Urothelium cell line (cell line): Measurements from ENCODE around the gene C1orf53.
"Not testable (repeated sequence)": the region's sequence is repeated elsewhere in the genome, so short reads cannot be mapped to it uniquely, and the experiment has no call there.

Experiments
- DNase-seq: peaks from one replicate; pipeline ENCODE4 v3.0.0; 2011; ENCODE audit warnings: low spot score, mixed read lengths
- FAIRE-seq: peaks from 2 replicates; lab custom pipeline; 2011; peaks lifted over from hg19 to GRCh38; lab: Jason Lieb, UNC

C1orf53 gene

DNA sequence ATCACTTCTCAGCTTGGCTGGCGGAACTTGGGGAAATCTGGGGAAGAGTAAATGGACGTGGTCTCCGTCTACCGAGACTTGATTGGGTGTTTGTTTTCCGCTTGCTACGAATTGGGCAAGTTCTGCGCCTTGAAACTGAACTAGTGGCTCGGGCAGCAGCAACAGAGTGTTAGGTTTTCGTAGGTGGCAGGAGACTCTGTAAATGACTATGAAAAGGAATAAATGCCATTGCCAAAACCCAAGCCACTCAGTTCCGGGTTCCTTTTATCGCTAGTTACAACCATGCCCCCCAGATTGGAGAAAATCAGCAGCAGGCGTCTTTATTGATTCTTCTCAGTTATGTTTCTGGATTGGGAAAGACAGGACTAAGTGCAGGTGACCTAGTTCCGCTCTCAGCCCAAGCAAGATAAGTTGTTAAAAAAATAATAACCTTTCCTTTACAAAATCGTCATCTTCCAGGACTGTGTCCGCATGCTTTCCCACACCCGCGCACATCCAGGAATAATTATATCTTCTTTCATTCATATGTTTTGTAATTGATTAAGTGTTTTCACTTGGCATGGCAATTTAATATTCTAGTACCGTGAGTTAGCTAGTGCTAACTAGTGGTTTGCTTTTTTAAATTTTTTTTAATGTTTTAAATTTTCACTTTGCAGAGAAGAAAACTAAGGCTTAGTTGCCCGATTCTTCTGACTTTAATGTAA is 18.1 kb downstream of the C1orf53 start:
- FAIRE-seq = no peak

GRCh38 chr1:197921235-197922069 is 19.0 kb downstream of the C1orf53 start:
- FAIRE-seq (no peak), DNase-seq (no peak)

More for the DNA sequence above, 18.1 kb downstream of the C1orf53 start:
- no peak for DNase-seq

GRCh38 chr1:197922070-197922390 is 19.6 kb downstream of the C1orf53 start:
- no peak for DNase-seq
- no peak for FAIRE-seq

DNA sequence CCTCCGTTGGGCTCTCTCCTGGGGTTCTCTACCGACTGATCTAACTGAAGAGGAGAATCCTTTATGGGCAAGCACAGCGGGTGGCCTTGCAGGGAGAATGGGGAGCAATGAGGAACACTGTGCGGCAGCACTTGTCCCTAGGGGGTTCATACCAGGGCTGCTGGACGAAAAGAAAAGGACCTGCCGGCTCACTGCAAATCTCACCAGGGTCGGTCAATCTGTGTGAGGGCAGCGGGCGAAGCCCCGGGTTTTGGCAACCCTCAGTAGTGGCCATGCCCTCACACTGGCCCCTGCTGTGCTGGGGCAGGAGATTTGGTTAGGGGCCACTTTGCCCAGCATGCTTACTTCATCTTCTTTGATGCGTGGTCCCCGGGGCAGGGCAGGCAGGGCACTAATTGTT is 20.6 kb downstream of the C1orf53 start:
- DNase-seq (no peak), FAIRE-seq (no peak)

DNA sequence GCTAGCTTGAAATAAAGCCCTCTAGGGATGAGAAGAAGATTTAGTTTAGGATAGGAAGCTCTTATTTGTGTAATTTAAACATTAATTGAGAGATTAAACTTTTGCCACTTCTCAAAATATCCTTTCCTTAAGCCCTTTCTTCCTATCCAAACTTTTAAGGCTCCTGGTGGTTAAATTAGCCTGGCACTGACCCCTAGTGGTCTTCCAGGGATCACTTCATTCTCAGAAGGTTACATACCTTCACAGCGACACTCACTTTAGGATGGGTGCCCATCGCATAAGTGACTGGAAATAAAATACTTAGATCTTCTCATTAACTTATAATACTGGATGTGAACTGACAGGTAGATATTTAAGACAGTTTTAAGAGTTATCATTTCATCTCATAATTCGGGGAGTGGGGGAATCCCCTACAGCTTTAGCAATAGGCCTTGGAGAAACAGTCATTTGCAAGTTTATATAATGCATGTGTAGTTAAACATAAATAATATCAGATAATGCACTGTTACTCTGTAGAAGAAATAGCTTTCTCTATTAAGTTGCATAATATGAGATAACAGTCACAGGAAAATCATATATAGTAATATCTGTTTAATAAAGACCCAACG is 22.2 kb downstream of the C1orf53 start:
- DNase-seq (peak; percentile 56), FAIRE-seq (no peak)

- DNase-seq (no peak), FAIRE-seq (no peak)
Measured at GRCh38 chr1:197927908-197928665, 25.7 kb downstream of the C1orf53 start.

DNA sequence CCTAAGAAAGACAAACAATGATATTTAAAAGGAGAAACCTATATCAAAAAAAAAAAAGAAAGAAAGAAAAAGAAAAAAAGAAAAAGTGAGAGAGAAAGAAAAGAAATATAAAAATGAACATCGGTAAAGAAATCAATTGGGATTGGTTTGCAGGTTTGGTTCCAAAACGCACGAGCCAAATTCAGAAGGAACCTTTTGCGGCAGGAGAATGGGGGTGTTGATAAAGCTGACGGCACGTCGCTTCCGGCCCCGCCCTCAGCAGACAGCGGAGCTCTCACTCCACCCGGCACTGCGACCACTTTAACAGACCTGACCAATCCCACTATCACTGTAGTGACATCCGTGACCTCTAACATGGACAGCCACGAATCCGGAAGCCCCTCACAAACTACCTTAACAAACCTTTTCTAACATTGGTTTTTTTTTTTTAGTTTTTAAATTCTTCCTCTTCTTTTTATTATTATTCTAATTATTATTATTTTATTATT is 26.5 kb downstream of the C1orf53 start:
- DNase-seq = peak; percentile 60
- no peak for FAIRE-seq

GRCh38 chr1:197933016-197933415 is 30.6 kb downstream of the C1orf53 start:
- FAIRE-seq (no peak), DNase-seq (no peak)

GRCh38 chr1:197933647-197934046 is 31.2 kb downstream of the C1orf53 start:
- FAIRE-seq = no peak
- DNase-seq = no peak

DNA sequence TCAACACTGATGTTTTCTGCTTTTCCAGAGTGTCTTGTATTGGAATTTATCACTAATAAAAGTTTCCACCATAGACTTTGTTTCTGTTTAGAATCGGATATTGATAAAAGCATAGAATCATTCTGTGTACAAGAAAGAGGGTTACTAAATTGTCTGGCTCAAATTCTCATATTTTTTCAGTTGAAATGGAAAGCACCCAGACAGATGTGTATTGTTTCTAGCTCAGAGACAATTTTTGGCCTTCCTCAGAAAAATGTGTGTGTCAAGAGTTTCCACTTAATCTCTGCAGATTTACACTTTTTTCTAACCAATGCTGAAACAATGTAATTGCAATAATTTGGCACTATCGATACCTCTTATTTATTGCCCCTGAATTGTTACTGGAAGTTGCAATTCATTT is 35.0 kb downstream of the C1orf53 start:
- DNase-seq (no peak), FAIRE-seq (no peak)

DNA sequence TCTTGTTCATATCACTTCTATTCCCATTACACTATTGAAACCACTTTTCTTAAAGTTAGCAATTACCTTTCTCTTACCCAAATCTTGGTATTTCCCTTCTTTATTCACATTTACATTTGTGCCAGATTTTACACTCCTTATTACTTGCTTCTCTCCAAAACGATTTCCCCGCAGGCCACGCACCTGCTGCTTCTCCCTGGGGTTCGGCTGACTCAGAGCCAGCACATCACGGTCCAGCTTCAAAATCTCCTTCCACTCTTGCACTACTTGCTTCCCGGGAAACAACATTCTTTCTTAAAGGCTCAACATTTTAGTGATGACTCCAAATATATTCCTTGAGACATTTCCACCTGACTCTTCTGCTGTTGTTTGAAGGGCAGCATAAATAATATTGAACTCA is 35.5 kb downstream of the C1orf53 start:
- FAIRE-seq (no peak), DNase-seq (no peak)

DNA sequence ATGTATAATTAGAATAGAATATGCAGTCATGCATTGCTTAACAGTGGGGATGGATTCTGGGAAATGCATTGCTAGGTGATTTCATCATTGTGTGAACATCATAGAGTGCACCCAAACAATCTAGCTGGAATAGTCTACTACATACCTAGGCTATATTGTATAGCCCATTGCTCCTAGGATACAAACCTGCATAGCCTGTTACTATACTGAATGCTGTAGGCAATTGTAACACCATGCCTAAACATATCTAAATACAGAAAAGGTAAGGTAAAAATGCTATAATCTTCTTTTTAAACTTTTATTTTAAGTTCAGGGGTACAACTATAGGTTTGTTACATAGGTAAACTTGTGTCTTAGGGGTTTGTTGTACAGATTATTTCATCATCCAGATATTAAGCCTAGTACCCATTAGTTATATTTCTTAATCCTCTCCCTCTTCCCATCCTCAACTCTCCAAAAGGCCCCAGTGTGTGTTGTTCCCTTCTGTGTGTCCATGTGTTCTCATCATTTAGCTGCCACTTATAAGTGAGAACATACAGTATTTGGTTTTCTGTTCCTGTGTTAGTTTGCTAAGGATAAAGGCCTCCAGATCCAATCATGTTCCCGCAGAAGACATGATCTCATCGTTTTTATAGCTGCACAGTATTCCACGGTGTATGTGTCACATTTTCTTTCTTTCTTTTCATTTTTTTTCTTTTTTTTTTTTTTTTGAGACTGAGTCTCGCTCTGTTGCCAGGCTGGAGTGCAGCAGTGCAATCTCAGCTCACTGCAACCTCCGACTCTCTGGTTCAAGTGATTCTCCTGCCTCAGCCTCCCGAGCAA is 36.9 kb downstream of the C1orf53 start:
- DNase-seq, FAIRE-seq: not testable (repeated sequence)

DNA sequence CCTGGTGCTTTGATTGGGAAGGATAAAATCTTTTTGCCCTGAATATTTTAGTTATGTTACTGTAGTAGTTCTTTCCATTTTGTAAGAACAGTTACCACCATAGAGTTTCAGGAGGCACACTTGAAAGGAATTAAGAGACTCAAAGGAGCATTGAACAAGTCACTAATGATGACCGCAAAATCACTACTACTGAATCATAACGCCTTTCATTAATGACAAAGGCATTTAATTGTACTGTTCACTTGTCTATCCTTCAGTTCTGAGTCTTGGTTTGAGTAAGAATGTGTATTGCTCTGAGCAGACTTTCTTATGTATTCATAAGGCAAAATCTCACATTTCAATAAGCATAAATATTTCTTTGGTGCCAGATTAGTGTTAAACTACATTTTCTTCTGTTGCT is 39.6 kb downstream of the C1orf53 start:
- FAIRE-seq = no peak
- DNase-seq = no peak

DNA sequence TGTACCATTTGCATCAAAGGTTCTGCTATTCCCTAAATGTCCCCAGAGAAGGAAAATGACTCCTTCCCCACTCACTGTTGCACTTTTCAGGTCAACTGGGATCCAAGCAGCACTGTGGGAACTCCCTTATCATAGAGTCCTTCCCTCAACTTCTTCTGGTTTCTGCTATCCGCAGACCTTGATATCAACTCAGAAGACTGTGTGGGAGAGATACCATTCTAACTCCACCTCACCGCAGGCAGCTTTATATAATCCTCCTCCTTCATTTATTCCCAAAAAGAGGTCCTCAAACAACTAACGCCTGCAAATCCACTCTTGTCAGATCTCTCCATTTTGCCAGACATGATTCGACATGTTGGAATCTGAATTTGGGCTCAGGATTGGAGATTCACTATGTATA is 42.1 kb downstream of the C1orf53 start:
- FAIRE-seq (no peak), DNase-seq (no peak)

DNA sequence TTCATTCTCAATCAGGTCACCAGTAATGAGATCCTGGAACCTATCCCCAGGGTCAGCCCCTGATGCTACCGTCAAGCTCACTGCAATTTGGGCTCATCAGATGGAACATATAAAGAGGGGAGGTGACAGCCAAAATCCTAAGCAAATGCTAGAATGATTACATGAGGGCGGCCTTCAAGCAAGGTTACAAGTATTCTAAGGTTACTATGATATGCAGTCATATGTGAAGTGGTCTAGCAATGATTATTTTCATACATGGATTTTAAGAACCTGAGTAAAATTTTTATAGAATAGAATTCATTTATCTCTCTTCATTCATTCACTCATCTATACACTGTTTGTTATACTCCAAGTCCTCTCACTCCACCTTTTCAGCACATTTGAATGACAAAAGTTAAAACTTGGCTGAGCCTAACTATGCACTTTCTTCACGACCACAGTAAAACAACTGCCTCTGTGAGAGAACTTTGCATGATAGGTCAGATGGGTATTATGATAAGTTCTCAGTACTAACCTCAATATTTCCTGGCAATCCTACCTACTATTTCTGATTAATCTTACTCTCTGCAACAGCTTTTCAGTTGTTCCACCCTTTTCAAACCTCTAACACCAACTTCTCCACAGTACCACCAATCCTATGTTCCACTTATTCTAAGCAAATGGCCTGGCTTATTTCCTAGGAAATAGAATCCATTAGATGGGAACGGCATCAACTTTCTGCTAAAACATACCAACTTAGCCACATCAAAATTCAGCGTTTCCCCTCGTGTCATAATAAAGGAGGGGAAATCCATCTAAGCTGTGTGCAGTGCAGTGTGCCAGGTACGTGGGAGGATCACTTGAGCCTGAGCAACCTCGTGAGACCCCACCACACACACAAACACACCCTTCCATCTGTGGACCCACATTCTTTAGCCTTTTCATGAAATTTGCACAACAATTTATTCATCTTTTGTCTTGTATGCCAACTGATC is 46.8 kb downstream of the C1orf53 start:
- FAIRE-seq (no peak), DNase-seq (no peak)

DNA sequence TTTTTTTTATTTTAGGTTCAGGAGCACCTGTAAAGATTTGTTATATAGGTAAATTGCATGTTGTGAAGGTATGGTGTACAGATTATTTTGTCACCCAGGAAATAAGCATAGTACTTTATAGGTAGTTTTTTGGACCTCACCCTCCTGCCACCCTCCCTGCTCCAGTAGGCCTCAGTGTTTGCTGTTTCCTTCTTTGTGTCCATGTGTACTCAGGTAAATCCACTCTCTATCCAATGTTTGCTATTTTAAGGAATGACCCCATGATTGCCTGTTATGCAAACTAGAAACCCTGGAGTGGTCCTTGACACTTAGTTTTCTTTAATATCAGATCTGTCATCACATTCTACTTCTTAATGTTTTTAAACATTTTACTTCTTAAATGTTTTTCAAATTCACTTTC is 48.7 kb downstream of the C1orf53 start:
- no peak for FAIRE-seq
- no peak for DNase-seq

- FAIRE-seq (no peak), DNase-seq (no peak)
Measured at GRCh38 chr1:197951617-197952175, 49.3 kb downstream of the C1orf53 start.

GRCh38 chr1:197953472-197953871 is 51.0 kb downstream of the C1orf53 start:
- DNase-seq, FAIRE-seq: not testable (repeated sequence)
